Measurements from ENCODE around the gene DAND5.

Gene DAND5

DNA sequence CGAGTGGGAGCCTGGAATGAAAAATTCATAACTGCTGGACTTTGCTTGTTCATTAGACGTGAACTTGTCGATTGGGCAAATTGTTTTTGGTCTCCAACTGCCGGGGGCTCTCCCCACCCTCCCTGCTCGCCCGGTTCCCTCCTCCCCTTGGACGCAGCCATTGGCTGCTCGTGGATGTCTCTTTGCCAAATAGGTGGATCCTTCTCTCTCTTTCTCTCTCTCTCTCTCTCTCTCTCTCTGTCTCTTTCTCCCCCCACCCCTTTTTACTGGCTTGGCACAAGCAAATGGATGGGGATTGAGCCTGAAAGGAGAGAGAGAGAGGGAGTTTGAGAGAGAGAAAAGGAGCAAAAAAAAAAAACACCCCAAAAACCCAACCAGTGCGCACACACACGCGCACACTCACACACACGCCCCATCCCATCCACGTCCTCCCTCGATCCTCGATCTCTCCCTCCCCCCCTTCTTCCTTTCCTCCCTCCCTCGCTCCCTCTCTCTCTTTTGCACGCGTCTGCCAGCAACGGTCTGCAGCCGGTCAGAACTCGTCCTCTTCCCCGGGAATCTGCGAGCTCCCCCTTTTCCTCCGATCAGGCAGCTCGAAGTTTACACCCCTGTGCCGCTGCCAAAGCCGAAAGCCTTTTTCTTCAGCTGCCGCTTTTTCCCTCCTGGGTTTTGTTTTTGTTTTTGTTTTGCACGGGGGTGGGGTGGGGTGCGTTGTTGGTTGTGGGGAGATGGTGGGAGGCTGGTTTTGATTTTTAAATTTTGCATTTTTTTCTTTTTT lies 53.7 kb downstream of the DAND5 start:
- no peak for DNase-seq (ENCODE audit: low spot score)

DNA sequence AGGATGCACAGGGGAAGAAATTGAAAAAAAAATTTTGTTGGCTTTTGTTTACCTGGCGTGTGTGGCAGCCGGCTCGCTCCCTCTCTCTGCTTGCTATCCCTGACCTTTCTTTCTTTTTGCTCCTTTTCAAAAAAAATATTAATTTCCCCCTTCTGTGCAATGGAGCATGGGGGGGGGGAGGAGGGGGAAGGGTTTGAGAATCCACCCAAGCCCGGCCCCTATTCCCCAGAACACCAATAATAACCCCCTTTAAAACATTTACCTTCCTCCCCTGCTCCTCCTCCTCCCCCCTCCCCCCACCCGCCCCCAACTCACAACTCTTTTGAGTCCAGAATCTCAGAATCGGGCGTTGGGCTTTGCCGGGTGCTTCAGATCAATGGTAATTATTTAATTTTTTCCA lies 54.3 kb downstream of the DAND5 start:
- no peak for DNase-seq (ENCODE audit: low spot score)
